ENCODE results near the gene RXRB. TPM values are rescaled to one million over a fixed set of nuclear protein-coding genes. Genes with fewer than 3 reads are reported as not detected.

The RXRB gene
- total RNA-seq, 2 donors from 2014 or later: 17.1 to 17.4 TPM

DNA sequence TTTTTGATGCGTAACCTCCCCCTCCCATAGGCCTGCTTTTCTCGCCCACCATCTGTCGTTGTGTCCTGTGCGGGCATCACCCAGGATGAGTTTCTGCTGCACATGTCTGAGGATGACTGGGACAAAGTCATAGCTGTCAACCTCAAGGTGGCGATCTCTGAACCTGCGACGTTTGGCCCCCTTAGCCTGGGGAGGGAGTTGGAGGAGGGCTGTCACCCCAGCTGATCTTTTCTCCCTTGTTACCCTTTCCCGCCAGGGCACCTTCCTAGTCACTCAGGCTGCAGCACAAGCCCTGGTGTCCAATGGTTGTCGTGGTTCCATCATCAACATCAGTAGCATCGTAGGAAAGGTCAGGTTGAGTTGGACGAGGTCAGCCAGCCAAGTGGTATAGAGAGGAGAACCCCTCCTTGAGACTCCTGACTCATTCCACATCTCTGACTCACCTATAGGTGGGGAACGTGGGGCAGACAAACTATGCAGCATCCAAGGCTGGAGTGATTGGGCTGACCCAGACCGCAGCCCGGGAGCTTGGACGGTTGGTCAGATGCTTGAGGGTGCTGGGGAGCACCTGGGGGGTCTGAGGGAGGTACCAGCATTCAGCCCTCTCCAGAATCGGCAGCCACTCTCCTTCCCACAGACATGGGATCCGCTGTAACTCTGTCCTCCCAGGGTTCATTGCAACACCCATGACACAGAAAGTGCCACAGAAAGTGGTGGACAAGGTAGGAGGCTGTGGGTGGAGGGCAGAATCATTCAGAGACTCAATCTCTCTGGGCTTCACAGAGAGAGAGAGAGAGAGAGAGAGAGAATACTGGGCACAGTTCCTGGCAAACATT lies 4.9 kb upstream of the RXRB start:
- Histone ChIP-seq H3K9me3 (no peaks in the 10 kb centered on the region), H3K27ac (peak overlapping the region; percentile 52 to 64), H3K27me3 (no peaks in the 10 kb centered on the region), H3K36me3 (peaks cover 34% of the 10 kb centered on the region), H3K4me3 (peak overlapping the region; percentile 60 to 66), H3K4me1 (peaks cover 0 to 58% of the 10 kb centered on the region in 2 donors)
- DNase-seq (ENCODE audit: low spot score): no peak
- TF ChIP-seq, protein P1, sequence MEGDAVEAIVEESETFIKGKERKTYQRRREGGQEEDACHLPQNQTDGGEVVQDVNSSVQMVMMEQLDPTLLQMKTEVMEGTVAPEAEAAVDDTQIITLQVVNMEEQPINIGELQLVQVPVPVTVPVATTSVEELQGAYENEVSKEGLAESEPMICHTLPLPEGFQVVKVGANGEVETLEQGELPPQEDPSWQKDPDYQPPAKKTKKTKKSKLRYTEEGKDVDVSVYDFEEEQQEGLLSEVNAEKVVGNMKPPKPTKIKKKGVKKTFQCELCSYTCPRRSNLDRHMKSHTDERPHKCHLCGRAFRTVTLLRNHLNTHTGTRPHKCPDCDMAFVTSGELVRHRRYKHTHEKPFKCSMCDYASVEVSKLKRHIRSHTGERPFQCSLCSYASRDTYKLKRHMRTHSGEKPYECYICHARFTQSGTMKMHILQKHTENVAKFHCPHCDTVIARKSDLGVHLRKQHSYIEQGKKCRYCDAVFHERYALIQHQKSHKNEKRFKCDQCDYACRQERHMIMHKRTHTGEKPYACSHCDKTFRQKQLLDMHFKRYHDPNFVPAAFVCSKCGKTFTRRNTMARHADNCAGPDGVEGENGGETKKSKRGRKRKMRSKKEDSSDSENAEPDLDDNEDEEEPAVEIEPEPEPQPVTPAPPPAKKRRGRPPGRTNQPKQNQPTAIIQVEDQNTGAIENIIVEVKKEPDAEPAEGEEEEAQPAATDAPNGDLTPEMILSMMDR (IDR thresholded peaks at IDR 0.05): no peak

DNA sequence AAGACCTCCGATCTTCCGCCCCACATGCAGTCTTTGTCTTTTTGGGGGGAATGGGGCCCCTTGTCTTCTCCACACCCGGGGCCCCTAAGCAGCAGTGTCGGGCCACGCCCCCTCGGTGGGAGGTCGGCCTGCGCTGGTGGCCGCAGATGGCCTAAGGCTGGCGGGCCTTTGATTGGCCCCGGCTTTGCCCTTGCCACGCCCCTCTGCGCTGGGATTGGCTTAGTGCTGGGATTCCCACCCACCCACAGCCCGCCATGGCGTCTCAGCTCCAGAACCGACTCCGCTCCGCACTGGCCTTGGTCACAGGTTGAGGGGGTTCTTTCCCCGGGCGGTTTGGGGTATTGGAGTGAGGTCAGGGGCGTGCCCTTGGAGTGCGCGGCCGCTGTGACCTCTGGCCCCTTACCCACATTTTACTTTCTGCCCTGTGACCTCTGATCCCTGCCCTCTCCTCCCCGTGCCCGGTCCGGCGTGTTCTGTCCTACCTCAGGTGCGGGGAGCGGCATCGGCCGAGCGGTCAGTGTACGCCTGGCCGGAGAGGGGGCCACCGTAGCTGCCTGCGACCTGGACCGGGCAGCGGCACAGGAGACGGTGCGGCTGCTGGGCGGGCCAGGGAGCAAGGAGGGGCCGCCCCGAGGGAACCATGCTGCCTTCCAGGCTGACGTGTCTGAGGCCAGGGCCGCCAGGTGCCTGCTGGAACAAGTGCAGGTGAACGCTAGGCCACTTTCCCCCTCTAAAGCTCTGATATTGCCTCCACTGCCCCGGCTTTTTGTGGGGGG lies 4.1 kb upstream of the RXRB start, which contains the start of gene HSD17B8:
HSD17B8 (plus strand) TSS at position 241 of the 776 bp plus-strand sequence; CDS start at position 255, 14 bp downstream.
- Histone ChIP-seq H3K4me1 (peaks cover 0 to 60% of the 10 kb centered on the region in 2 donors), H3K36me3 (peaks cover 27% of the 10 kb centered on the region), H3K27ac (peak within 1 kb of the TSS; percentile 52 to 64), H3K9me3 (no peaks in the 10 kb centered on the region), H3K4me3 (peak within 1 kb of the TSS; percentile 60 to 66), H3K27me3 (no peaks in the 10 kb centered on the region)
- TF ChIP-seq, protein P1 (IDR thresholded peaks at IDR 0.05): no peak
- DNase-seq (ENCODE audit: low spot score): peak; percentile 95

DNA sequence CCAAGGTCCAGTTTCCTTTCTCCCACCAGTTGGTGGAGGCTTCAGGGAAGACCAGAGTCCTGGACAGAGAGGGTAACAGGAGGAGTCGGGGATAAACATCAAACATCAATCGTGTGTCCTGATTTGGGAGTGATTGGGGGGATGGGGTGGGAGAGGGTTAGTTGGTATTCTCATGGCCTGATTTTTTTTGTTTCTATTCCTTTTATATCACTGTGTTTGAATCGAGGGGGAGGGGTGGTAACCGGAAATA lies 3.6 kb upstream of the RXRB start:
- peak overlapping the region in 1 of 2 donors; percentile 66 for H3K4me3 ChIP-seq
- H3K36me3 ChIP-seq: peaks cover 24% of the 10 kb centered on the region
- no peak for DNase-seq (ENCODE audit: low spot score)
- H3K27ac ChIP-seq: no peak overlapping the region
- H3K4me1 ChIP-seq: peaks cover 0 to 63% of the 10 kb centered on the region in 2 donors
- H3K27me3 ChIP-seq: no peaks in the 10 kb centered on the region
- TF ChIP-seq, protein P1 (IDR thresholded peaks at IDR 0.05): no peak
- no peaks in the 10 kb centered on the region for H3K9me3 ChIP-seq

DNA sequence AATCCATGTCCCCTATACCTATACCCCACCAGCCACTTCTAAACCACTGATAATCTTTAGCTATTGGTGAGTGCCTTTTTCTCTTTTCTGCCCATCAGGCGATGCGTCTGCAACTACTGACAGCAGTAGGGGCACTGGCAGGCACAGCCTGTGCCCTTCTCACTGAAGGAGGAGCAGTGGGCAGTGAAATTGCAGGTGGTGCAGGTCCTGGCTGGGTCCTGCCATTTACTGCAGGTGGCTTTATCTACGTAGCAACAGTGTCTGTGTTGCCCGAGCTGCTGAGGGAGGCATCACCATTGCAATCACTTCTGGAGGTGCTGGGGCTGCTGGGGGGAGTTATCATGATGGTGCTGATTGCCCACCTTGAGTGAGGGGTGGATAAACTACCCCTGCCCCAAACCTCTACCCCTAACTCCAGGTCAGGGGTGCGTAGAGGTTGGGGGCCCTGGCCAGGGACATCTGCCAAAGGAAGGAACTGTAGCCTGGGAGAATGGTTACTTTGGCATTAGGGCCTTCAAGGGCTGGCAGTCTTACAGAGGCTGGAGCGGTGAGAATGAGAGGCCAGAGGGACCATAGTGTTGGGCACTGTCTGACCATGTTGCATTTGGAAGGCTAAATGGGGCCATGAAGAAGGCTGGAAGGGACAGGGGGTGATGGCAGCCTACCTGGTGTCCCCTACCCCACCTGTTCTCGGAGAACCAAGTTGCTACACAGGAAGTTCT lies 3.1 kb upstream of the RXRB start:
- H3K27me3 ChIP-seq: no peaks in the 10 kb centered on the region
- peaks cover 24% of the 10 kb centered on the region for H3K36me3 ChIP-seq
- H3K4me1 ChIP-seq: peaks cover 0 to 62% of the 10 kb centered on the region in 2 donors
- no peak for DNase-seq (ENCODE audit: low spot score)
- H3K9me3 ChIP-seq: no peaks in the 10 kb centered on the region
- H3K4me3 ChIP-seq: peak overlapping the region in 1 of 2 donors; percentile 66
- TF ChIP-seq, protein P1 (IDR thresholded peaks at IDR 0.05): no peak
- no peak overlapping the region for H3K27ac ChIP-seq

DNA sequence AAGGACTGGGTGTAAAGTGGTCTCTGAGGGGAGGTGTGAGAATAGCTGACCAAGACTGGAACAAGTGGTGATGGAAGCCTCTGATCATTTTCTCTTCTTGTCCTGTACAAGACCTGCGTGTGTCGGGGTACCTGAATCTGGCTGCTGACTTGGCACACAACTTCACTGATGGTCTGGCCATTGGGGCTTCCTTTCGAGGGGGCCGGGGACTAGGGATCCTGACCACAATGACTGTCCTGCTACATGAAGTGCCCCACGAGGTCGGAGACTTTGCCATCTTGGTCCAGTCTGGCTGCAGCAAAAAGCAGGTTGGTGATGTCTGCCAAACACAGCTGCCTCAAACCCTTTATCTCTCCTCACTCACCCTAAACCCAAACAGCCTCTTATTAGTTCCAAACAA lies 2.3 kb upstream of the RXRB start:
- TF ChIP-seq, protein P1 (IDR thresholded peaks at IDR 0.05): no peak
- Histone ChIP-seq H3K4me1 (peaks cover 0 to 69% of the 10 kb centered on the region in 2 donors), H3K4me3 (no peak overlapping the region), H3K27ac (no peak overlapping the region), H3K9me3 (no peaks in the 10 kb centered on the region), H3K27me3 (no peaks in the 10 kb centered on the region), H3K36me3 (peaks cover 24% of the 10 kb centered on the region)
- DNase-seq (ENCODE audit: low spot score): no peak
